ENCODE results near the gene CACNA1D.

Gene CACNA1D

DNA sequence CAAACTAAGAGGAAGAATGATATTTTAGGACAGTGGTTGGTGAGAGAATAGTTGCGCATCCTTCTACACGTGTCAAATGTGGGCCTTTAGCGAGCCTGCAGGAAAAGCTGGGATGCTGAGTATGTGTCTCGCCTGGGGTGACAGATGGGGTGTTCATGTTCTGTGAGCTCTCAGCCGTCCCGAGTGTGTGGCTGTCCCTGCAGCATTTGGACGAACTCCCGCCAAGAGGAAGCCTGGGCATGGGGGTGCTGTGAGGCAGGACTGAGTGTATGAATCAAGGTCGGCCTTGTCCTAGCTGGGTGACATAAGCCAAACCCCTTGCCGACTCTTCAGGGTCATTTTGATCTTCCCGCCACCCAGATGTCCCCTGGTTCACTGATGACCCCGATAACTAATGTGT, 94.8 kb downstream of the CACNA1D start:
- no peak for DNase-seq (ENCODE audit: low spot score)
- POLR2A ChIA-PET (ENCODE audit: low non-redundant PET): no interaction called here
- TF ChIP-seq, protein P1, sequence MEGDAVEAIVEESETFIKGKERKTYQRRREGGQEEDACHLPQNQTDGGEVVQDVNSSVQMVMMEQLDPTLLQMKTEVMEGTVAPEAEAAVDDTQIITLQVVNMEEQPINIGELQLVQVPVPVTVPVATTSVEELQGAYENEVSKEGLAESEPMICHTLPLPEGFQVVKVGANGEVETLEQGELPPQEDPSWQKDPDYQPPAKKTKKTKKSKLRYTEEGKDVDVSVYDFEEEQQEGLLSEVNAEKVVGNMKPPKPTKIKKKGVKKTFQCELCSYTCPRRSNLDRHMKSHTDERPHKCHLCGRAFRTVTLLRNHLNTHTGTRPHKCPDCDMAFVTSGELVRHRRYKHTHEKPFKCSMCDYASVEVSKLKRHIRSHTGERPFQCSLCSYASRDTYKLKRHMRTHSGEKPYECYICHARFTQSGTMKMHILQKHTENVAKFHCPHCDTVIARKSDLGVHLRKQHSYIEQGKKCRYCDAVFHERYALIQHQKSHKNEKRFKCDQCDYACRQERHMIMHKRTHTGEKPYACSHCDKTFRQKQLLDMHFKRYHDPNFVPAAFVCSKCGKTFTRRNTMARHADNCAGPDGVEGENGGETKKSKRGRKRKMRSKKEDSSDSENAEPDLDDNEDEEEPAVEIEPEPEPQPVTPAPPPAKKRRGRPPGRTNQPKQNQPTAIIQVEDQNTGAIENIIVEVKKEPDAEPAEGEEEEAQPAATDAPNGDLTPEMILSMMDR (conservative IDR thresholded peaks at IDR 0.05; ENCODE audit: low read depth): no peak
- H3K27ac ChIP-seq: no peak overlapping the region
- CTCF ChIA-PET: no interaction called here

DNA sequence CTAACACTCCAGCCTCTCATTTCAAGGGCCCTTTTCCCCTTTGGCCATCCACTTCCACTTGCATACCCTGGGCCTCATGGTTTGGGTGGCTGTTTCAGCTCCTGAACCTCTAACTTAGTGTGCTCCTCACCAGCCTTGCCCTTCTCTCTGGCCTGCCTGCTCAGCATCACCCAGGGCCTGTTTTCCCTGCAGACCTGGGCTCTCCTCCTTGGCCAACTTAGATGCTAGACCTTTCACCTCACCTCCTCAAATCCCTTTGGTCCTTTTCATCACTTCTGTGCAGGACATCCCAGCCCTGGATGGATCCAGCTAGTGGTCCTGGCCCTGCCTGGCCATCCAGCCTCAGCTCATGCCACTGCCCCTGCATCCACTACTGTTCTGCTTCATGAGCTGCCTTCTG, 95.4 kb downstream of the CACNA1D start:
- TF ChIP-seq, protein P1 (conservative IDR thresholded peaks at IDR 0.05; ENCODE audit: low read depth): no peak
- ChIA-PET POLR2A (ENCODE audit: low non-redundant PET) (no interaction called here), CTCF (interaction anchor here (0.6 kb wide), 1 partner anchor 55 kb away, joined by 3 read pairs; no protein-coding TSS in a partner anchor)
- DNase-seq (ENCODE audit: low spot score): no peak
- no peak overlapping the region for H3K27ac ChIP-seq

DNA sequence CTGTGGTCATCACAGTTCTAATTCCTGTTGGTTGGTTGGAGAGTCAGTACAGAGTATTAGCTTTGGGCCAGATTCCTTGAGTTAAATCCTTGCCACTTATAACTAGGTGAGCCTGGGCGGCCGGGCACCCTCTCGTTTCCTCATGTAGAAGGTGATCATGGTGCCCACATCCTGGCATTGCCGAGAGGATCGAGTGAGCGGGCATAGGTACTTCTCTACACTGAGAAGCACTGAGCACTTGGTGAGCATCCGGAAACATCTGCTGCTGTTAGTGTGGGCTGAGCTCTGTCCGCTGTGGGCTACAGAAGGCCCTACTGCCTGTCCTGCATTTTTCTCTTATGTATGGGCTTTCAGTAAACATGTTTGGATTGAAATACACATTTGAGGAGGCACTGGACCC, 96.2 kb downstream of the CACNA1D start:
- no peak overlapping the region for H3K27ac ChIP-seq
- DNase-seq (ENCODE audit: low spot score): no peak
- POLR2A ChIA-PET (ENCODE audit: low non-redundant PET): no interaction called here
- TF ChIP-seq, protein P1 (conservative IDR thresholded peaks at IDR 0.05; ENCODE audit: low read depth): no peak
- CTCF ChIA-PET: no interaction called here

DNA sequence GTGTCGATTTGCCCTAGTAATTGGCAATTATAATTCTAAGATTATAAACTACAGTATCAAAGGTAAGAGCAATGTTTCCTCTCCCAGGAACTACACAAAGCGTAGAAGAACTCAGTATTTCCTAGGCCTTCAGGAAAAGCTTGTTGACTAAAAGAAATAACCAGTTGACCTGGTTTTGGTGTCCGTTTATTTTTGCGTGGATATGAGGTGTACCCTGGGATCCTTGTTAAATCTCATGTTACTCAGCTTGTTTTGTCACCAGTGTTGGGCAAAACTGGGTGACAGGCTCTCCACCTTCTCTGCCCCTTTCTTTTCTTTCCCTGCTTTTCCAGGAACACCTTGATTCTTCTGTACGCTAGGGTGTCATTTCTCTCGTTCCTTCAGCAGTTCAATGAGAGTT, 97.2 kb downstream of the CACNA1D start:
- ChIA-PET CTCF (no interaction called here), POLR2A (ENCODE audit: low non-redundant PET) (no interaction called here)
- TF ChIP-seq, protein P1 (conservative IDR thresholded peaks at IDR 0.05; ENCODE audit: low read depth): no peak
- no peak for DNase-seq (ENCODE audit: low spot score)
- no peak overlapping the region for H3K27ac ChIP-seq

DNA sequence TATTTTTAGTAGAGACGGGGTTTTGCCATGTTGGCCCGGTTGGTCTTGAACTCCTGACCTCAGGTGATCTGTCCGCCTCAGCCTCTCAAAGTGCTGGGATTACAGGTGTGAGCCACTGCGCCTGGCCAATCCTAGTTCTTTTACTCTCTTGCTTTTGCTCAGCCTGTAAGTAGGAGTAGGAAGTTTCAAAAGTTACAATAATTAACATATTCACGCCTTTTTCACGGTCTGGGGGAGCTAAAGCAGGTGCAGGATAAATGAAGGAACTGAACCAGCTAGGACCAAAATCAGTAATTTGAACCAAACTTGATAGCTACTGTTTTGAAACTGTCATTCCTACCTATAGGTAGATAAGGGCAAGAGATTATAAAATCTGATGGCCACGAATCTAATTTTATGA, 98.5 kb downstream of the CACNA1D start:
- ChIA-PET POLR2A (ENCODE audit: low non-redundant PET) (no interaction called here), CTCF (no interaction called here)
- no peak for DNase-seq (ENCODE audit: low spot score)

DNA sequence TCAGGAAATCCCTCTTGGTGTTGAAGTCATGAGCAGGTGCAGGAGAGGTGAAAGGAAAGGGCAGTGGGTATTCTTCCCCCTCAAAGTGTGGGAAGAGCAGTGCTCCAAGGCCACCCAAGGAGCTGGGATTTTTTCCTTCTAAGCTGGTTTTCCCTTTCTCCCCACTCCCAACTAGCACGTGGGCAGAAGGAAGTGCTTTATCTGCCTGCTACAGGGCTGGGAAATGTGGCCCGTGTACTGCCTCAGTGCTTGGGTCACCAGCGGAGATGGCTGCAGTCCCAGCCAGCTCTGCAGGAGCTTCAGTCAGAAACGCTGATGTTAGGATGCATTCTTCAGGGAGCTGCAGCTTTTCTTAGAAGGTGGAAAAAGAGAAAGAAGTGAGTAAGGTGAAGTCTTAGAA, 99.2 kb downstream of the CACNA1D start:
- POLR2A ChIA-PET (ENCODE audit: low non-redundant PET): no interaction called here
- no peak for DNase-seq (ENCODE audit: low spot score)
- CTCF ChIA-PET: no interaction called here
- TF ChIP-seq, protein P1 (conservative IDR thresholded peaks at IDR 0.05; ENCODE audit: low read depth): no peak
- no peak overlapping the region for H3K27ac ChIP-seq

More for the DNA sequence above, 98.5 kb downstream of the CACNA1D start:
- TF ChIP-seq, protein P1 (conservative IDR thresholded peaks at IDR 0.05; ENCODE audit: low read depth): no peak
- no peak overlapping the region for H3K27ac ChIP-seq

DNA sequence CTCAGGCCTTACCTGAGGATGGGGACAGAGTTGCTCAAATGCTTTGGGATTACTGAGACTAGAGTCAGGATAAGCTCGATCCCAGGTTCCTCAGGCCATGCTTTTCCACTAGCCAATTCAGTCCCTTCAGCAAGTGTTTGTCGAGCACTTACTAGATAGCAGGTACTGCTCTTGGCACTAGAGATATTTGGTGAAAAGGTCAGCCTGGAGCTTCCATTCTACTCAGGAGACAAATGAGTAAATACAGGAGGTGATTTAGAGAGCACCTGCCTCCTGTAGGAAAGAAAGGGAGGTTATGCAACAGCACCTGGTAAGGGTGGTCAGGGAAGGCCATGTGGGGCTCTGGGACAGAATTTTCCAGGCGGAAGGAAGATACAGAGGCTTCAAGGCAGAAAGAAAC, 99.9 kb downstream of the CACNA1D start:
- TF ChIP-seq, protein P1 (conservative IDR thresholded peaks at IDR 0.05; ENCODE audit: low read depth): no peak
- POLR2A ChIA-PET (ENCODE audit: low non-redundant PET): no interaction called here
- CTCF ChIA-PET: interaction anchor here (0.6 kb wide), 1 partner anchor 21 kb away, joined by 3 read pairs; no protein-coding TSS in a partner anchor
- no peak overlapping the region for H3K27ac ChIP-seq
- DNase-seq (ENCODE audit: low spot score): no peak

All from RWPE1 (cell line).